ENCODE measurements around the gene C3AR1.
"Not testable (repeated sequence)": the region's sequence is repeated elsewhere in the genome, so short reads cannot be mapped to it uniquely, and the experiment has no call there.

The C3AR1 gene

DNA sequence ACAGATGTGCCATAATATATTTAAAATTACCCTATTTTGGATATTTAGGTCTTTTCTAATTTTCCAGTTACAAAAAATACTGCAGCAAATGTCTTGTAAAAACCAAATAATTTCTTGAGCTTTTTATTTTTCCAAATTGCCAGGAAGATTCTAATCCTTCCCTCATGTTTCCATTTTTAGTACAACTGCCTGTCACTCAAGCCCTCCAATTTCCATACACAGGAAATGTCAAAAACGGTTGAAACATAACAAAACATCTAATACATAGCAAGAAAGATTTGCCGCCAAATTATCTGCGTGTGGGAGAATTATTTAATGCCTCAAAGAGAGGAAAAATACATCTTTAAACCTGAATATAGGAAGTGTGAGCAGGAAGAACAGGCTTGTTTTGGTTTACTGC, 36.0 kb downstream of the C3AR1 start:
- Histone ChIP-seq H3K36me3 (replicated peaks) (no peaks in the 10 kb centered on the region), H3K4me3 (ENCODE audit: low read depth, low read length) (no peak overlapping the region), H3K27ac (no peak overlapping the region), H3K27me3 (replicated peaks) (no peaks in the 10 kb centered on the region)
- TF ChIP-seq, protein P1, sequence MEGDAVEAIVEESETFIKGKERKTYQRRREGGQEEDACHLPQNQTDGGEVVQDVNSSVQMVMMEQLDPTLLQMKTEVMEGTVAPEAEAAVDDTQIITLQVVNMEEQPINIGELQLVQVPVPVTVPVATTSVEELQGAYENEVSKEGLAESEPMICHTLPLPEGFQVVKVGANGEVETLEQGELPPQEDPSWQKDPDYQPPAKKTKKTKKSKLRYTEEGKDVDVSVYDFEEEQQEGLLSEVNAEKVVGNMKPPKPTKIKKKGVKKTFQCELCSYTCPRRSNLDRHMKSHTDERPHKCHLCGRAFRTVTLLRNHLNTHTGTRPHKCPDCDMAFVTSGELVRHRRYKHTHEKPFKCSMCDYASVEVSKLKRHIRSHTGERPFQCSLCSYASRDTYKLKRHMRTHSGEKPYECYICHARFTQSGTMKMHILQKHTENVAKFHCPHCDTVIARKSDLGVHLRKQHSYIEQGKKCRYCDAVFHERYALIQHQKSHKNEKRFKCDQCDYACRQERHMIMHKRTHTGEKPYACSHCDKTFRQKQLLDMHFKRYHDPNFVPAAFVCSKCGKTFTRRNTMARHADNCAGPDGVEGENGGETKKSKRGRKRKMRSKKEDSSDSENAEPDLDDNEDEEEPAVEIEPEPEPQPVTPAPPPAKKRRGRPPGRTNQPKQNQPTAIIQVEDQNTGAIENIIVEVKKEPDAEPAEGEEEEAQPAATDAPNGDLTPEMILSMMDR (IDR thresholded peaks at IDR 0.05; ENCODE audit: low read depth, low read length, missing control alignments): no peak
- in situ Hi-C loops (cut with HindIII; ENCODE audit: low pct_ligation_motif_present, low sequenced_read_pairs): no loop called here
- no peak for DNase-seq

DNA sequence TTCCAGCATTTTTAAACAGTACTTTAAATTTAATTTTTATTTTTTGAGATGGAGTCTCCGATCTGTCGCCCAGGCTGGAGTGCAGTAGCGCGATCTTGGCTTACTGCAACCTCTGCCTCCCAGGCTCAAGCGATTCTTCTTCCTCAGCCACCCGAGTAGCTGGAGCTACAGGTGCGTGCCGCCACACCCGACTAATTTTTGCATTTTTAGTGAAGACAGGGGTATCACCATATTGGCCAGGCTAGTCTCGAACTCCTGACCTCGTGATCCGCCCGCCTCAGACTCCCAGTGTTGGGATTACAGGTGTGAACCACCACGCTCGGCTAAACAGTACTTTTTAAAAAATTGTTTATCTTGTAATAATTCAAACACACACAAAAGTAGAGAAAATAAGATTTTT, 37.9 kb downstream of the C3AR1 start:
- no peak for DNase-seq
- H3K36me3 ChIP-seq (replicated peaks): no peaks in the 10 kb centered on the region
- TF ChIP-seq, protein P1 (IDR thresholded peaks at IDR 0.05; ENCODE audit: low read depth, low read length, missing control alignments): no peak
- H3K27me3 ChIP-seq (replicated peaks): no peaks in the 10 kb centered on the region
- in situ Hi-C loops (cut with HindIII; ENCODE audit: low pct_ligation_motif_present, low sequenced_read_pairs): no loop called here
- no peak overlapping the region for H3K4me3 ChIP-seq (ENCODE audit: low read depth, low read length)
- no peak overlapping the region for H3K27ac ChIP-seq

DNA sequence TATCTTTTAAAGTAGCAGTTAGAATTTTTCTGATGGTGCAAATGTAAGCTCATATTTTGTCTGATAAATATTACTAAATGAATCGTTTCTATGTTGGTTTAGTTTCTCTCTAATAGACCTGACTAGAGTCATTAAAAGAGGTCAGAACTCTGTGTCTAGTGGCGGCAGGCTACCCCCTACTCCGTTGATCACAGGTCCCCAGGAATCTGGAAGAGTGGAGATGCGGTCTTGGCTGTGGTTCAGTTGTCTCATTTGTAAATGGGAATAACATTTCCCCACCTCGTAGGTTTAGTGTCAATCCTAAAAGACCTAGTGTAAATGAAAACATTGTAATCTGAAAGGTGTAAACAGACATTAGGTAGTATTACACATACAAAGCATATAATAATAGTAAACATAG, 38.3 kb downstream of the C3AR1 start:
- H3K36me3 ChIP-seq (replicated peaks): no peaks in the 10 kb centered on the region
- in situ Hi-C loops (cut with HindIII; ENCODE audit: low pct_ligation_motif_present, low sequenced_read_pairs): no loop called here
- DNase-seq: no peak
- no peaks in the 10 kb centered on the region for H3K27me3 ChIP-seq (replicated peaks)
- H3K4me3 ChIP-seq (ENCODE audit: low read depth, low read length): no peak overlapping the region
- no peak overlapping the region for H3K27ac ChIP-seq
- TF ChIP-seq, protein P1 (IDR thresholded peaks at IDR 0.05; ENCODE audit: low read depth, low read length, missing control alignments): no peak

DNA sequence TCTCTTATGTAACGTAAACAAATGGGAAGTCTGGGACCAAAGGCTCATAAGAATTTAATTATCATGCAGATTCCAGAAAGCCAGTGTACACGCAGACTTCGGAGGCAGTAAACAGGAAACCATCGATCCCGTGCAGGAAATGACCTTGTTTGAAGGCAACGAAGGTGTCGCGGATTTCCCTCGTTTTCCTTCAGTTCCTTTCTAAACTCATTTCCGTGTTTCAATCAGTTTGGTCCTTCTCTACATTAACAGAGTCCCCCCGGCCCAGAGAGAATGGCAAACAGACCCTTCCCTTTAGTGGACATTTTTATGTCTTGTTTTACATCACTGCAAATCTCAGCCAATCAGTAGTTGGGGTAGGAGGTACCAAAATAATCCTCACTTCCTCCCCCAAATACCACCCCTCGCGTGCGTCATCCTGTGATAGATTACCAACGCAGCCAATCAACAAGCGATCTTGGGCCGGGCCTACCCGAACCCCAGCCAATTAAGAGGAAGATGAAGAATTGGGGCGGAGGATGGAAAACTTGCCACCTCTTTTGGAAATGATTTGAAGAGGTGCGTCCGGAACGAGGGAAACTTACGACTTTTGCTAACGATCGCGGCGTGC, 39.8 kb downstream of the C3AR1 start:
- peak; percentile 99 for DNase-seq
- in situ Hi-C loops (cut with HindIII; ENCODE audit: low pct_ligation_motif_present, low sequenced_read_pairs): no loop called here
- H3K4me3 ChIP-seq (ENCODE audit: low read depth, low read length): peak overlapping the region; percentile 77
- H3K27me3 ChIP-seq (replicated peaks): no peaks in the 10 kb centered on the region
- no peaks in the 10 kb centered on the region for H3K36me3 ChIP-seq (replicated peaks)
- peak overlapping the region; percentile 97 for H3K27ac ChIP-seq
- TF ChIP-seq, protein P1 (IDR thresholded peaks at IDR 0.05; ENCODE audit: low read depth, low read length, missing control alignments): no peak

DNA sequence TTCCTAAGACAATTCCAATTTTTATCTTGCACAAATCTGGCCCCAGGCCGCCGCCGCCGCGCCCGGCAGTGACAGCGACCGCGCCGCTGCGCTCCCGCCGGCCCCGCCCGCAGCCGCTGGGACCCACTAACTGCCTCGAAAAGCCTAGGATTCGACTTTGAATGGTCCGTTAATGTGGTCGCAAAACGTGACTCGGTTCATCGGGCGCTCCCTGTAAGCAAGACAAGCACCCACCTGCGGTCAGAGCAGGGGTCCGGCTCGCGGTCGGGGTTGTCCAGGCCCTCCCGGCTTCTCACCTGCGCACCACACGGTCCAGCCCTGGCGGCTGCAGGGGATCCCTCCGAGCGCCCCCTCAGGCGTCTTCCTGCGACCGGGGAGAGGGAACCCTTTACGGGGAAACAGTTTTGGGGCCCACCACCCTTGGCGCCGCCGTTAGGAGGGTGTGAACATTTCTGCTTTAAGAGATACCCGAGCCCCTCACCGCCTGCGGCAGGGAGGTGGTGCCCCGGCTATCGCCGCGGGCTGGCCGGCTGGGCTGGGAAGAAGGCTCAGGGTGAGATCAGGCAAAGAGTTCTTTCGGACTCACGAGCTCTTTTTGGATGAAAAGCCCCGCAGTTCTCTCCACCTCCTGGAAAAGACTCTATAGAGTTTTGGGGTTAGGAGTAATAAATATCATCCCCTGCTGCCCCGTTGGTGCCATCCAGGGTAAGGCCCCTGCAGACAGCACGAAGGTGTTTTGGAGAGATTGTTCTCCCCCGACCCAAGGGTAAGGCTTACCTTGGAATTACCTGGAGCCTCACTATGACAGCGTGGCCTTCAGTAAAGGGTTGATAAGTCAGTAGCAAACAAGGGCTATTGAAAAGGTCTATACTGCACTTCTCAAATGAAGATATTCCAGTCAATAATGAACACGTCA, 47.2 kb downstream of the C3AR1 start:
- TF ChIP-seq, protein P1 (IDR thresholded peaks at IDR 0.05; ENCODE audit: low read depth, low read length, missing control alignments): no peak
- Histone ChIP-seq H3K36me3 (replicated peaks) (no peaks in the 10 kb centered on the region), H3K4me3 (ENCODE audit: low read depth, low read length) (peak overlapping the region; percentile 39), H3K27me3 (replicated peaks) (peaks cover 16% of the 10 kb centered on the region), H3K27ac (no peak overlapping the region)
- DNase-seq: no peak
- in situ Hi-C loops (cut with HindIII; ENCODE audit: low pct_ligation_motif_present, low sequenced_read_pairs): no loop called here

DNA sequence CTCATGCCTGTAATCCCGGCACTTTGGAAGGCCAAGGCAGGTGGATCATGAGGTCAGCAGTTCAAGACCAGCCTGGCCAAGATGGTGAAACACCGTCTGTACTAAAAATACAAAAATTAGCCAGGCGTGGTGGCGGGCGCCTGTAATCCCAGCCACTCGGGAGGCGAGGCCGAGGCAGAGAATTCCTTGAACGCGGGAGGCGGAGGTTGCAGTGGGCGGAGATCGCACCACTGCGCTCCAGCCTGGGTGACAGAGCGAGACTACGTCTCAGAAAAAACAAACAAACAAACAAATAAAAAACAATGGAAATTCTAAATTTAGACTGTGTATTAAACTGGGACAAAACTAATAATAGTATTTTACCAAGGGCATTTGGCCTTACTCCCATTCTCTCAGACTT, 47.9 kb downstream of the C3AR1 start:
- in situ Hi-C loops (cut with HindIII; ENCODE audit: low pct_ligation_motif_present, low sequenced_read_pairs); H3K36me3 ChIP-seq (replicated peaks); DNase-seq; H3K27ac ChIP-seq; H3K4me3 ChIP-seq (ENCODE audit: low read depth, low read length): not testable (repeated sequence)
- peaks cover 16% of the 10 kb centered on the region for H3K27me3 ChIP-seq (replicated peaks)

All from brain microvascular endothelial cell (primary cell).